ENCODE results near the gene RAI14. TPM values are rescaled to one million over a fixed set of nuclear protein-coding genes. Genes with fewer than 3 reads are reported as not detected.

Gene RAI14
- total RNA-seq, 4 donors from 2014 or later = 16.4 to 32.2 (median 18.8) TPM

DNA sequence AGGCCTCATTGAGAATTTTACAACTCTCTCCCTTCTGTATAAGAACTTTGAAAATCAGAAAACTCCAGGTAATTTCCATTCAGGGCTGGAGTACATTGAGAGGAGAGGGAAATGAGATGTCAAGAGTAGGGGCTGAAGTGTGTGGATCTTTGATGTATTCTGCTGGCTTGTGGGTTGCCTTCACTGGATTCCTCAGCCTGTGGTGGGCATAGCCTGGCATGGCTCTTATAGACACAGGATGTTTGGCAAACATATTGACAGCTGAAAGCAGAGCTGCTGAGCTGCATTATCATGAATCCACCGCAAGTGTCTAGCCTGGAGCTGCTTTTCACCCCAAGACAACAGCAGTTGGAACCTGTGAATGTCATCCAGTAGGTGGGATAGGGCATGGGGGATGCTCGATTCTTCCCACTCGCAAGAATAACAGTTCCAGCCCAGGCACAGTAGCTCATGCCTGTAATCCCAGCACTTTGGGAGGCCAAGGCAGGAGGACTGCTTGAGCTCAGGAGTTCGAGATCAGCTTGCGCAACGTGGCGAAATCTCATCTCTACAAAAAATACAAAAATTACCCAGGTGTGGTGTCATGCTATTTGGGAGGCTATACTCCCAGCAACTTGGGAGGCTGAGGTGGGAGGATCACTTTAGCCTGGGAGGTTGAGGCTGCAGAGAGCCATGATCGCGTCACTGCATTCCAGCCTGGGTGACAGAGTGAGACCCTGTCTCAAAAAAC, 146.9 kb downstream of the RAI14 start:
- TF ChIP-seq, protein P1, sequence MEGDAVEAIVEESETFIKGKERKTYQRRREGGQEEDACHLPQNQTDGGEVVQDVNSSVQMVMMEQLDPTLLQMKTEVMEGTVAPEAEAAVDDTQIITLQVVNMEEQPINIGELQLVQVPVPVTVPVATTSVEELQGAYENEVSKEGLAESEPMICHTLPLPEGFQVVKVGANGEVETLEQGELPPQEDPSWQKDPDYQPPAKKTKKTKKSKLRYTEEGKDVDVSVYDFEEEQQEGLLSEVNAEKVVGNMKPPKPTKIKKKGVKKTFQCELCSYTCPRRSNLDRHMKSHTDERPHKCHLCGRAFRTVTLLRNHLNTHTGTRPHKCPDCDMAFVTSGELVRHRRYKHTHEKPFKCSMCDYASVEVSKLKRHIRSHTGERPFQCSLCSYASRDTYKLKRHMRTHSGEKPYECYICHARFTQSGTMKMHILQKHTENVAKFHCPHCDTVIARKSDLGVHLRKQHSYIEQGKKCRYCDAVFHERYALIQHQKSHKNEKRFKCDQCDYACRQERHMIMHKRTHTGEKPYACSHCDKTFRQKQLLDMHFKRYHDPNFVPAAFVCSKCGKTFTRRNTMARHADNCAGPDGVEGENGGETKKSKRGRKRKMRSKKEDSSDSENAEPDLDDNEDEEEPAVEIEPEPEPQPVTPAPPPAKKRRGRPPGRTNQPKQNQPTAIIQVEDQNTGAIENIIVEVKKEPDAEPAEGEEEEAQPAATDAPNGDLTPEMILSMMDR (IDR thresholded peaks at IDR 0.05) = no peak
- DNase-seq (ENCODE audit: low spot score) (no peak), ATAC-seq (ENCODE audit: low FRiP score) (no peak)

DNA sequence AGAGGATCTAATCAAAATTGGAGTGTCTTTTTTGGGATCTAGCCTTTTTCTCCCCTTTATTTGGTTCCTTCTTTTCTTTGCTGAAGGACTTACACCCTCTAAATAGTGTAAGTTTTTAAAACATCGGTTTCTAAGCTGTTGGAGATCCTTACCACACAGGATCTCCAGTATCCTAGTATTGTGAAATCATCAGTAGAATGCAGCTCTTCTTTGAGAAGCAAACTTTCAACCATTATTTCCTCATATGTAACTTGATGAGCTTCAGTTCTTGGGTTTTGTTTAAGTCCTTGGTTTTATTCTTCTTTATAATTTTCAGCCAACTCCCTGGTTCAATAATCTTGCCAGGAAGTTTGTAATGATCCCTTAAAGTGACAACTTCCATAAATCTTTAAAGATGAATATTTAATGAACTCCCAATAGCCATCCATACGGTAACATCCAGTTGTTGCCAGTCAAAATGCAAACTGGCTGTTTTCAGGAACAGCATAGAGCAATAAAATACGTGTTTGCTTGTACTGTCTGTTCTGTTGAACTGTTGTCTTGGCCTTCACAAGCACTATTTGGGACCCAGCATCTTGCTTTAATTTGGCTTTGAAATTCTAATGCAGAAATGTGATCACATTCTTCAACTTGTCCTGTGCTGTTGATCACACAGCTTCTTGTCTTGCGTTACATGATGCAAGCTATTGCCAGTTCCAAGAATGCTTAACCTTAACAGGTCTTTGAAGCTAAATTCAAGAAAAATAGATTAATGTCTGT, 148.0 kb downstream of the RAI14 start:
- DNase-seq (ENCODE audit: low spot score) (no peak), ATAC-seq (ENCODE audit: low FRiP score) (no peak)
- TF ChIP-seq, protein P1 (IDR thresholded peaks at IDR 0.05) = no peak

- ATAC-seq (ENCODE audit: low FRiP score) (no peak), DNase-seq (ENCODE audit: low spot score) (no peak)
- TF ChIP-seq, protein P1 (IDR thresholded peaks at IDR 0.05) = no peak
Observed at GRCh38 chr5:34804913-34805312, 148.8 kb downstream of the RAI14 start.

GRCh38 chr5:34806532-34806931, 150.4 kb downstream of the RAI14 start:
- no peak for DNase-seq (ENCODE audit: low spot score)
- TF ChIP-seq, protein P1 (IDR thresholded peaks at IDR 0.05) = no peak
- no peak for ATAC-seq (ENCODE audit: low FRiP score)

- no peak for ATAC-seq (ENCODE audit: low FRiP score)
- no peak for DNase-seq (ENCODE audit: low spot score)
- TF ChIP-seq, protein P1 (IDR thresholded peaks at IDR 0.05) = no peak
Observed at GRCh38 chr5:34811706-34812105, 155.6 kb downstream of the RAI14 start.

DNA sequence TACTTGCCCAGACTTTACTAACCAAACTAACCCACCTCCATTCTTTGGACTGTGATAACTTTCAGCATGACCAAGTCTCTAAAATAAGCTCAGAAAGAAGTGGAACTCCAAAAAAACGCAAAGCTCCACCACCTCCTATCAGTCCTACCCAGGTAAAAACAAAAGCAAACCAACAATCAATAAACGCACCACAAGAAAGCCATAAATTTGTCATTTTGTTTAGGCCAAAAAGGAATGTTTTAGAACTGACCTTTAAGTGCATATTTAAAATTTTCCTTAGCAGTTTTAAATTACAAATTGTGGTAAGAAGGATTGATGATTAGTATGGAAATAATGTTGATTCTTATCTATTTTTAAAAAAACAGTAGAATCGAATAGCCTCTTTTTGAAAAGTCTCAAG, 157.4 kb downstream of the RAI14 start:
- ATAC-seq (ENCODE audit: low FRiP score) (no peak), DNase-seq (ENCODE audit: low spot score) (no peak)
- TF ChIP-seq, protein P1 (IDR thresholded peaks at IDR 0.05) = no peak

Measured in omental fat pad (tissue), 4 donors.